ENCODE data around the gene STXBP1. TPM values are rescaled to one million over a fixed set of nuclear protein-coding genes. Genes with fewer than 3 reads are reported as not detected.

Gene STXBP1
- total RNA-seq, result 14.8 and 30.6 TPM in 2 replicates

GRCh38 chr9:127611899-127612790 is at the start of gene STXBP1:
Gene STXBP1 (plus strand): TSS chr9:127612277. CDS start chr9:127612404, 127 bp downstream.

GRCh38 chr9:127706836-127707241 is 94.8 kb downstream of the STXBP1 start, which contains the start of gene CFAP157:
Gene CFAP157 (plus strand): TSS chr9:127706988. CDS start chr9:127707032, 44 bp downstream.

DNA sequence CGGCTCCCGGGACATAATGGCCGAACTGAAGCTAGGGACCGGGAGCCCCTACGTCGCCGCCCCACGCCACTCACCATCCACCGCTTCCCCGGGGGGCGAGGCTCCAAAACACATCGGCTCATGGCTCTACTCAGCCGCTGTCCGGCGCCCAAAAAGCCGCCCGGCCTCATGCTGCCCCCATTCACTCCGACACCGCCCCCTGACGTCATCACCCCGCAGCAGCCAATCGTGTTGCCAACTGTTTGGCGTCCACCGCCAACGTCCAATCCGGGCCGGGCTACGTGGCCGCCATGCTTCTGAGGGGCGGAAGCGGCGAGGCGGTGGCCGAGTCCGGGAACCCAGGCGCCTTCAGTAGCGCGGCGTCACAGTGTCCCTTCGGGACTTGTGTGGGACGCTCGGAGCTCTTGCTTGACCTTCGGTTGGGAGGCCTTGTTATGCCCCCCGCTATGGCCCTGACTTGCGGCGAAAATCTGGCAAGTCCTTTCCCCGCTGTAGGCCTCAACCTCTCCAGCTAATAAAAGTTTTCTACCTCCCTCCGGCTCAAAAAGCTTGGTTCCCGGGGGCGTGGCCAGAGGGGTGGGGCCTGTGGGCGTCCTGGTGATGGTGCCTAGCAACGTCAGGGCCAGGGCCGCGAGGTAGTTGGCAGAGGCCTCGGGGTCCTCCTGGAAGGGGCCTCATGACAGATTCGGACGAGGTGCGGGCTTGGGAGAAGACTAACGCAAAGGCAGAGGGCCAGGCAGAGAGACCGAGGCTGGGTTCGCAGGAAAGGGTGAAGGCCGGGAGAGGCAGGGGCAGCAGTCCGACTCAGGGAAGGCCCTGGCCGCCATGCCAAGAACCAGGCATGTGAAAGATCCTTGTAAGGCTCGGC is 103.6 kb downstream of the STXBP1 start, which contains the start of the genes PTRH1 and TTC16:
Gene PTRH1 (minus strand): TSS at position 194 of the 868 bp plus-strand sequence. CDS start 24 bp downstream, at position 170.
Gene TTC16 (plus strand): TSS at position 610 of the 868 bp plus-strand sequence. CDS start 67 bp downstream, at position 677.

DNA sequence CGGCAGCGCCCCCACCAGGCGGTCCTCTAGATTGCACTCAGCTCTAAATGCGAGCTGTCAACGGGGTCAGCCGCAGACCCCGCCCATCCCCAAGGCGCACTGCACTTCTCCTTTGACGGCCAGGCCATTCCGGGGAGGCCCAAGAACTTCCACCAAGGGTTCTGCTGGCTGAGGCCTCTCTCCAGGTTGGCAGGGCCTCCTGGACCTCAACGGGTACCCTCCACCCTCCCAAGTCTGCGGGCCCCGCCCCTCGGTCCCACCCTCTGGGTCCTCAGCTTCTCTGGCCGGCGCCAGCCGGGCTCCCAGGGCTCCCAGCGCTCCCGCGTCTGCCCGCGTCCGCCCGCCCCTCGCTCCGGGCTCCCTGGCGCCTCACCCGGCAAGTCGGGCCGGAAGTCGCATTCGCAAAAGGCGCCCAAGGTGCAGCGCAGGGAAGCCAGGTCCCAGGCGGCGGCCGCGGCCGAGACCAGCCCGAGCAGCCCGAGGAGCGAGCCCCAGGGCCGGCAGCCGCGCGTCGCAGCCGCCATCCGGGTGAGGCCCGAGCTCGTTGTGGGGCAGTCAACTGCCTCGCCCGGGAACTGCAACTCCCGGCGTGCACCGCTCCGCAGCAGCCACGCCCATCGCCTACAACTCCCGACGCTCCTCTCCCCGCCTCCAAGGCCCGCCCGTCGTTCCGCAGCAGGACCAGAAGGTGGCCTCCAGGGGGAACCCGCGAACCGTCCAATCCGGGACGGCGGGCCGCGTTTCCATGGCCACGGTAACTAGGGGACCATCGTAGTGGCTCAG is 122.9 kb downstream of the STXBP1 start, which contains the start of gene TOR2A:
Gene TOR2A (minus strand): TSS at position 548 of the 783 bp plus-strand sequence. CDS start 24 bp downstream, at position 524.

Other genes starting within 250 kb of the STXBP1 start
- gene SLC2A8, start 215.1 kb upstream of the STXBP1 start, total RNA-seq, result 15.0 and 26.3 TPM in 2 replicates
- 4.1 and 5.8 TPM in 2 replicates for gene ZNF79, start 187.9 kb upstream of the STXBP1 start, total RNA-seq
- gene RPL12, start 160.9 kb upstream of the STXBP1 start, total RNA-seq, result 2,436 and 2,865 TPM in 2 replicates
- 25.9 and 27.5 TPM in 2 replicates for gene LRSAM1, start 160.8 kb upstream of the STXBP1 start, total RNA-seq
- not detected in 2 replicates for gene CFAP157, start 94.7 kb downstream of the STXBP1 start, total RNA-seq
- 41.0 and 44.5 TPM in 2 replicates for gene PTRH1, start 103.4 kb downstream of the STXBP1 start, total RNA-seq
- gene TTC16, start 103.8 kb downstream of the STXBP1 start, total RNA-seq, result not detected in 2 replicates
- 13.6 and 17.7 TPM in 2 replicates for gene TOR2A, start 123.0 kb downstream of the STXBP1 start, total RNA-seq
- 0.21 TPM in 1 of 2 replicates, not detected in the other for gene SH2D3C, start 166.4 kb downstream of the STXBP1 start, total RNA-seq
- gene CDK9, start 173.8 kb downstream of the STXBP1 start, total RNA-seq, result 16.2 and 26.1 TPM in 2 replicates
- gene FPGS, start 190.6 kb downstream of the STXBP1 start, total RNA-seq, result 71.9 and 77.8 TPM in 2 replicates
- gene ENG, start 242.4 kb downstream of the STXBP1 start, total RNA-seq, result 0.88 and 2.0 TPM in 2 replicates